Mesenchymal stem cell (in vitro differentiated cells and primary cell): ENCODE results near the gene ABHD8.

ENCODE experiments used
- DNase-seq: peaks from one replicate; pipeline ENCODE4 v3.0.0-alpha.2; 2013
- H2AFZ ChIP-seq: one replicate; pipeline ENCODE4 v1.6.1; 2013; ENCODE audit warnings: low read depth, mild to moderate bottlenecking, control low read depth, inconsistent platforms, low read length, moderate library complexity
- H2AK5ac ChIP-seq: 2 replicates; pipeline ENCODE4 v1.6.1; 2013; ENCODE audit warnings: low read length, moderate library complexity, mild to moderate bottlenecking, inconsistent platforms; ENCODE audit not compliant: severe bottlenecking
- H2BK120ac ChIP-seq: one replicate; pipeline ENCODE4 v1.6.1; 2013; ENCODE audit warnings: low read depth, mild to moderate bottlenecking, inconsistent platforms, low read length, moderate library complexity
- H2BK12ac ChIP-seq, 2 experiments: one replicate each; pipeline ENCODE4 v1.6.1; 2013; ENCODE audit warnings: inconsistent platforms in 2 of 2, low read length in 2 of 2, mild to moderate bottlenecking in 2 of 2, moderate library complexity in 2 of 2, control low read depth in 1 of 2
- H2BK15ac ChIP-seq: one replicate; pipeline ENCODE4 v1.6.1; 2013; ENCODE audit warnings: mild to moderate bottlenecking, low read depth, inconsistent platforms; ENCODE audit not compliant: poor library complexity, severe bottlenecking
- H2BK5ac ChIP-seq: 2 replicates; pipeline ENCODE4 v1.6.1; 2013; ENCODE audit warnings: low read depth, mild to moderate bottlenecking, low read length, control low read depth, inconsistent platforms; ENCODE audit not compliant: poor library complexity, severe bottlenecking
- H3K14ac ChIP-seq, 2 experiments: one replicate each; pipeline ENCODE4 v1.6.1; 2013; ENCODE audit warnings: inconsistent platforms in 2 of 2, low read length in 2 of 2, control low read depth in 1 of 2, mild to moderate bottlenecking in 1 of 2, moderate library complexity in 1 of 2
- H3K18ac ChIP-seq, 2 experiments: one replicate each; pipeline ENCODE4 v1.6.1; 2013; ENCODE audit warnings: inconsistent platforms in 2 of 2, low read length in 2 of 2, control low read depth in 1 of 2, low read depth in 1 of 2, mild to moderate bottlenecking in 1 of 2
- H3K23ac ChIP-seq, 2 experiments: one replicate each; pipeline ENCODE4 v1.6.1; 2013; ENCODE audit warnings: inconsistent platforms in 2 of 2, low read length in 2 of 2, mild to moderate bottlenecking in 2 of 2, moderate library complexity in 2 of 2, control low read depth in 1 of 2
- H3K27ac ChIP-seq: 2 replicates; pipeline ENCODE4 v1.5.1; 2013; ENCODE audit warnings: mild to moderate bottlenecking, moderate library complexity, low read length, control low read depth, inconsistent platforms; ENCODE audit not compliant: poor library complexity, severe bottlenecking
- H3K27me3 ChIP-seq, 2 experiments: 2 replicates each; pipeline versions ENCODE4 v1.6.1 to v1.7.0; 2013; ENCODE audit warnings: low read length in 2 of 2, mild to moderate bottlenecking in 2 of 2, moderate library complexity in 2 of 2, control low read depth in 1 of 2, inconsistent platforms in 1 of 2; ENCODE audit not compliant: control insufficient read depth in 1 of 2, insufficient read depth in 1 of 2
- H3K36me3 ChIP-seq, 2 experiments: 2 replicates each; pipeline versions ENCODE4 v1.6.1 to v1.7.0; 2013; ENCODE audit warnings: low read length in 2 of 2, control low read depth in 1 of 2, inconsistent platforms in 1 of 2, low read depth in 1 of 2, mild to moderate bottlenecking in 1 of 2; ENCODE audit not compliant: insufficient read depth in 2 of 2, control insufficient read depth in 1 of 2
- H3K4ac ChIP-seq, 2 experiments: one replicate each; pipeline ENCODE4 v1.6.1; 2013; ENCODE audit warnings: inconsistent platforms in 2 of 2, low read length in 2 of 2, mild to moderate bottlenecking in 2 of 2, moderate library complexity in 2 of 2, control low read depth in 1 of 2, low read depth in 1 of 2
- H3K4me1 ChIP-seq: 2 replicates; pipeline ENCODE4 v1.6.1; 2013; ENCODE audit warnings: low read depth, low read length, control low read depth; ENCODE audit not compliant: control insufficient read depth, insufficient read depth
- H3K4me2 ChIP-seq: 2 replicates; pipeline ENCODE4 v1.6.1; 2013; ENCODE audit warnings: low read length, mild to moderate bottlenecking, inconsistent platforms; ENCODE audit not compliant: poor library complexity, severe bottlenecking
- H3K4me3 ChIP-seq, 2 experiments: 2 replicates each; pipeline versions ENCODE4 v1.5.1 to v1.7.0; 2013; ENCODE audit warnings: low read length in 2 of 2, mild to moderate bottlenecking in 2 of 2, control low read depth in 1 of 2, low read depth in 1 of 2; ENCODE audit not compliant: insufficient read depth in 1 of 2
- H3K79me1 ChIP-seq: replicated peaks from 2 replicates; pipeline ENCODE4 v1.6.1; 2013; ENCODE audit warnings: mild to moderate bottlenecking, control low read depth, low read length, inconsistent platforms; ENCODE audit not compliant: poor library complexity, severe bottlenecking
- H3K9ac ChIP-seq: 2 replicates; pipeline ENCODE4 v1.7.0; 2013; ENCODE audit warnings: mild to moderate bottlenecking, low read length, moderate library complexity
- H3K9me3 ChIP-seq: 2 replicates; pipeline ENCODE4 v1.7.0; 2013; ENCODE audit warnings: mild to moderate bottlenecking, low read length; ENCODE audit not compliant: control insufficient read depth
- H4K8ac ChIP-seq: one replicate; pipeline ENCODE4 v1.6.1; 2013; ENCODE audit warnings: inconsistent platforms, mild to moderate bottlenecking, low read length, moderate library complexity
- H4K91ac ChIP-seq: one replicate; pipeline ENCODE4 v1.6.1; 2013; ENCODE audit warnings: mild to moderate bottlenecking, low read length, inconsistent platforms
- WGBS: methylation state at CpG from one replicate; pipeline ENCODE4 v1.1.7; 2013; ENCODE audit warnings: mixed read lengths; 5-methylcytosine and 5-hydroxymethylcytosine counted together

Gene ABHD8

GRCh38 chr19:17266589-17266974 is 36.6 kb downstream of the ABHD8 start:
- H3K9me3 ChIP-seq: no peaks in the 10 kb centered on the region
- no peaks in the 10 kb centered on the region for H3K27me3 ChIP-seq
- H3K4me2 ChIP-seq: no peak overlapping the region
- no peak overlapping the region for H3K4me3 ChIP-seq
- peak overlapping the region; percentile 88 for H4K8ac ChIP-seq
- no peak overlapping the region for H2BK15ac ChIP-seq
- no peak overlapping the region for H2BK12ac ChIP-seq
- H3K4ac ChIP-seq: no peak overlapping the region
- H2AK5ac ChIP-seq: no peak overlapping the region
- no peak overlapping the region for H3K18ac ChIP-seq
- no peak for DNase-seq
- no peak overlapping the region for H3K14ac ChIP-seq
- no peak overlapping the region for H2AFZ ChIP-seq
- H2BK120ac ChIP-seq: no peak overlapping the region
- H4K91ac ChIP-seq: no peak overlapping the region
- 98% methylated on average over 9 of the region's 12 CpGs for WGBS
- peaks cover 16 to 23% of the 10 kb centered on the region in 2 experiments for H3K36me3 ChIP-seq
- H3K4me1 ChIP-seq: peaks cover 7% of the 10 kb centered on the region
- H3K27ac ChIP-seq: no peak overlapping the region
- no peak overlapping the region for H3K9ac ChIP-seq
- H3K23ac ChIP-seq: no peak overlapping the region
- H2BK5ac ChIP-seq: no peak overlapping the region
- peaks cover 21% of the 10 kb centered on the region for H3K79me1 ChIP-seq

- Histone ChIP-seq H3K79me1 (peaks cover 16% of the 10 kb centered on the region), H3K9me3 (no peaks in the 10 kb centered on the region), H2AFZ (no peak overlapping the region), H2BK15ac (no peak overlapping the region), H3K27me3 (no peaks in the 10 kb centered on the region), H3K18ac (no peak overlapping the region), H3K4me3 (no peak overlapping the region), H3K9ac (no peak overlapping the region), H3K4ac (no peak overlapping the region), H2BK12ac (no peak overlapping the region), H3K4me1 (peaks cover 7% of the 10 kb centered on the region), H3K23ac (no peak overlapping the region), H2BK120ac (no peak overlapping the region), H3K36me3 (peaks cover 10 to 18% of the 10 kb centered on the region in 2 experiments), H3K14ac (no peak overlapping the region), H4K91ac (no peak overlapping the region), H4K8ac (no peak overlapping the region), H3K4me2 (no peak overlapping the region), H2AK5ac (no peak overlapping the region), H3K27ac (no peak overlapping the region), H2BK5ac (no peak overlapping the region)
- WGBS: 90% methylated on average over 7 of the region's 7 CpGs
- DNase-seq: no peak
These were observed 37.2 kb downstream of the ABHD8 start for GRCh38 chr19:17266026-17266425.

GRCh38 chr19:17264641-17264979 is 38.6 kb downstream of the ABHD8 start, which contains the start of gene USHBP1:
TSS of gene USHBP1 (minus strand) at chr19:17264745. CDS start at chr19:17264299, 446 bp downstream.
- Histone ChIP-seq H3K27ac (no peak within 1 kb of the TSS), H3K4me2 (no peak within 1 kb of the TSS), H2AK5ac (no peak within 1 kb of the TSS), H3K4me3 (no peak within 1 kb of the TSS), H2BK5ac (no peak within 1 kb of the TSS), H2BK12ac (no peak within 1 kb of the TSS), H3K9ac (no peak within 1 kb of the TSS), H3K9me3 (peaks cover 4% of the 10 kb centered on the region), H3K79me1 (peaks cover 10% of the 10 kb centered on the region), H4K8ac (no peak within 1 kb of the TSS), H3K4ac (no peak within 1 kb of the TSS), H4K91ac (no peak within 1 kb of the TSS), H2BK120ac (no peak within 1 kb of the TSS), H3K27me3 (peaks cover 0 to 2% of the 10 kb centered on the region in 2 experiments), H3K4me1 (peaks cover 7% of the 10 kb centered on the region), H3K23ac (no peak within 1 kb of the TSS), H3K14ac (no peak within 1 kb of the TSS), H3K36me3 (peaks cover 4 to 6% of the 10 kb centered on the region in 2 experiments), H2AFZ (no peak within 1 kb of the TSS), H2BK15ac (no peak within 1 kb of the TSS), H3K18ac (no peak within 1 kb of the TSS)
- 53% methylated on average over 5 of the region's 5 CpGs for WGBS
- DNase-seq: no peak

- Histone ChIP-seq H2BK5ac (no peak overlapping the region), H3K4ac (no peak overlapping the region), H3K36me3 (peaks cover 2 to 3% of the 10 kb centered on the region in 2 experiments), H2BK15ac (no peak overlapping the region), H2BK120ac (no peak overlapping the region), H3K79me1 (peaks cover 8% of the 10 kb centered on the region), H3K4me2 (no peak overlapping the region), H3K23ac (no peak overlapping the region), H3K27ac (no peak overlapping the region), H4K91ac (no peak overlapping the region), H3K4me1 (peaks cover 7% of the 10 kb centered on the region), H2BK12ac (no peak overlapping the region), H3K9me3 (peaks cover 10% of the 10 kb centered on the region), H4K8ac (no peak overlapping the region), H3K18ac (no peak overlapping the region), H3K9ac (no peak overlapping the region), H2AFZ (no peak overlapping the region), H3K14ac (no peak overlapping the region), H2AK5ac (no peak overlapping the region), H3K4me3 (no peak overlapping the region), H3K27me3 (peaks cover 0 to 2% of the 10 kb centered on the region in 2 experiments)
- 94% methylated on average over 23 of the region's 23 CpGs for WGBS
- no peak for DNase-seq
These were observed 39.2 kb downstream of the ABHD8 start for GRCh38 chr19:17263712-17264640.
